CD4-positive, alpha-beta T cell treated with Interleukin-21 for 1 hour (primary cell): ENCODE results near the gene COL1A2.

Source experiments
- DNase-seq: peaks from one replicate; pipeline ENCODE4 v3.0.0-alpha.2; 2020

The COL1A2 gene

GRCh38 chr7:94412762-94413322 is 18.1 kb downstream of the COL1A2 start:
- no peak for DNase-seq

GRCh38 chr7:94414481-94414880 is 19.8 kb downstream of the COL1A2 start:
- no peak for DNase-seq

GRCh38 chr7:94414980-94415379 is 20.3 kb downstream of the COL1A2 start:
- no peak for DNase-seq

GRCh38 chr7:94417306-94417705 is 22.6 kb downstream of the COL1A2 start:
- DNase-seq = no peak

- no peak for DNase-seq
These were observed 23.2 kb downstream of the COL1A2 start for GRCh38 chr7:94417901-94418300.

GRCh38 chr7:94418851-94419250 is 24.2 kb downstream of the COL1A2 start:
- no peak for DNase-seq

GRCh38 chr7:94420328-94420727 is 25.6 kb downstream of the COL1A2 start:
- no peak for DNase-seq

GRCh38 chr7:94421681-94422080 is 27.0 kb downstream of the COL1A2 start:
- no peak for DNase-seq

- no peak for DNase-seq
These were observed 27.4 kb downstream of the COL1A2 start for GRCh38 chr7:94422136-94422535.

- no peak for DNase-seq
These were observed 28.2 kb downstream of the COL1A2 start for GRCh38 chr7:94422827-94423460.

GRCh38 chr7:94423863-94424735 is 29.4 kb downstream of the COL1A2 start:
- DNase-seq = no peak

GRCh38 chr7:94425546-94425945 is 30.9 kb downstream of the COL1A2 start:
- no peak for DNase-seq

GRCh38 chr7:94426980-94427875 is 32.5 kb downstream of the COL1A2 start:
- DNase-seq = no peak

GRCh38 chr7:94429153-94429552 is 34.5 kb downstream of the COL1A2 start:
- no peak for DNase-seq

- no peak for DNase-seq
These were observed 36.5 kb downstream of the COL1A2 start for GRCh38 chr7:94431176-94431575.

- no peak for DNase-seq
These were observed 37.1 kb downstream of the COL1A2 start for GRCh38 chr7:94431619-94432280.

GRCh38 chr7:94432281-94432670 is 37.6 kb downstream of the COL1A2 start:
- DNase-seq = no peak

- no peak for DNase-seq
These were observed 38.1 kb downstream of the COL1A2 start for GRCh38 chr7:94432817-94433216.

GRCh38 chr7:94433224-94433623 is 38.5 kb downstream of the COL1A2 start:
- no peak for DNase-seq

GRCh38 chr7:94434042-94434441 is 39.3 kb downstream of the COL1A2 start:
- no peak for DNase-seq

- peak; percentile 56 for DNase-seq
These were observed 41.4 kb downstream of the COL1A2 start for GRCh38 chr7:94436018-94436604.

- no peak for DNase-seq
These were observed 42.0 kb downstream of the COL1A2 start for GRCh38 chr7:94436700-94437099.
